ENCODE results near the gene SLCO6A1. TPM values are rescaled to one million over a fixed set of nuclear protein-coding genes. Genes with fewer than 3 reads are reported as not detected.

Gene SLCO6A1
- polyA plus RNA-seq, 1 donor, result 0.40 TPM

DNA sequence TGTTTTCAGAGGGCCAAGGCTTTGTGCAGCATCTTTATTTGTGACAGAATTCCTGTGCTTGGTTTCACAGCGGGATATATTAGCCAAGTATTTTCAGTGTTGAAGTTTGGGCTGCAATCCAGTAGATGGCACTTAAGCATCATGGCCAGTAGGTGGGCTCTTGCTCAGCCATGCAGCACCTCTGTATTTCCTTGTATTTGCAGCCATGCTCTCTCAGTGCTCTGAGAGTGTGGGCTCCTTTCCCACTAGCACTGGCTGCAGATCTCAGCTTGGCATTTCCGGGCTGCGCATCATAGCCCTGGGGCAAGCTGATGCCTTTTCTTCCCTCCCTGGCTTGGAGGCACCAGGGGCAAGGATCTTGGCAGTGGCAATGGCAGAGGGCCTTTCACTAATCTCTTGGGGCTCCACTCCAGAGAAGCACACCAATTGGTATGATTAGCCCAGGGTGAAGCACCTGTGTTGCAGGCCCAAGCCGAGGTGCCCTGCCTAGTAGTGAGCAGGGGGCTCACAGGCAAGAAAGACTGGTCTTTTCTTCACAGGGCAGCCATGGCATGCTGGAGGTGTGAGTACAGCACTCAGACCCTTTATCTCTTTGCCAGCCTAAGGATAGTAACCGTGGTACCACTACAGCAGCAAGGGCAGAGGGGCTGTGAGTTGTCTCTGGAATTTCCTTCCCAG is 48.3 kb downstream of the SLCO6A1 start:
- DNase-seq, result no peak

GRCh38 chr5:102433473-102433872 is 65.3 kb downstream of the SLCO6A1 start:
- no peak for DNase-seq

DNA sequence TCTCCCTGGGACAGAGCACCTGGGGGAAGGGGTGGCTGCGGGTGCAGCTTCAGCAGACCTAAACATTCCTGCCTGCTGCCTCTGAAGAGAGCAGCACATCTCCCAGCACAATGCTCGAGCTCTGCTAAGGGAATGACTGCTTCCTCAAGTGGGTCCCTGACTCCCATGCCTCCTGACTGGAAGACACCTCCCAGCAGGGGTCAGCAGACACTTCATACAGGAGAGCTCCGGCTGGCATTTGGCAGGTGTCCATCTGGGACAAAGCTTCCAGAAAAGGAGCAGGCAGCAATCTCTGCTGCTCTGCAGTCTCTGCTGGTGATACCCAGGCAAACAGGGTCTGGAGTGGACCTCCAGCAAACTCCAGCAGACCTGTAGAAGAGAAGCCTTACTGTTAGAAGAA is 77.2 kb downstream of the SLCO6A1 start:
- DNase-seq, result no peak

DNA sequence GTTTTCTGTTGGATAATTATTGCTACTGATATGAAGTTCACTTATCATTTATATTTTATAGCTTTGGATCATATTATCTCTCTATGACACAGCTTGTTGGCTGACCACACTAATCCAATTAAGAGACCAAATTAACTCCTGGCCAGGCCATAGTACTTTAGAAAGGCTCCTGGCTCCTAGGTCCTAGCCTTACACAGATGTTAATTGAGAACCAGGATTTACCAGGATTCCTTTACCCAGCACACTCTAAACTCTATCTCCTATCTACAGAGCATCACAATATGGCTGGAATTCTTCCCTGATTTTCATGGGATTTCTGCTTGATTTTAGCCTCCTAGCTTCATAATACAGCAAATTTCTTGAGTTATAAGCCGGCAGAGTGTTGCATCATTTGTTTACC is 80.3 kb downstream of the SLCO6A1 start:
- no peak for DNase-seq

- DNase-seq, result no peak
Measured at GRCh38 chr5:102414448-102414847, 84.4 kb downstream of the SLCO6A1 start.

DNA sequence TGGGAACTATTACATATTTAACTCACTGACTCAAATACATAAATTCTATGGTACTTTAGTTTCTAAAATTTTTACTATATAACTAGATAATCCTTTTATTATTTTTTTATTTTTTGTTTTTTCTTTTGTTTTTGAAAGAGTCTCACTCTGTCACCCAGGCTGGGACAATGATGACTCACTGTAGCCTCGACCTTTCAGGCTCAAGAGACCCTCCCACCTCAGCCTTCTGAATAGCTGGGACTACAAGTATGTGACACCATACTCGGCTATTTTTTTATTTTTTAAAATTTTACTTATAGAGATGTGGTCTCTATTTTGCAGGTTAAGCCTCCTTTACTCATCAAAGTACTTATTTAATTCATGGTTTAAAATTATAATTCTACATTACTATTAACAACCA is 110.6 kb downstream of the SLCO6A1 start:
- DNase-seq, result no peak

DNA sequence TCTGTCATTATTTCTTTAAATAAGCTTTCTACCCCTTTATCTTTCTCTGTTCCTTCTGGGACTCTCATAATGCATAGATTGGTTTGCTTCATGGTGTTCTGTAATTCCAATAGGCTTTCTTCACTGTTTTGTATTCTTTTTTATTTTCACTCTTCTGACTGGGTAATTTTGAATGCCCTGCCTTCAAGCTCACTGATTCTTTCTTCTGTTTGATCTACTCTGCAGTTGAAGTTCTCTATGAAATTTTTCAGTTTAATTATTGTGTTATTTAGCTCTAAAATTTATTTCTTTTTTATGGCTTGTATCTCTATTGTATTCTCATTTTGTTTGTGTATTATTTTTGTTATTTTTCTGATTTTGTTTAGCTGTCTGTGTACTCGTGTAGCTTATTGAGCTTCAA is 113.4 kb downstream of the SLCO6A1 start:
- no peak for DNase-seq

DNA sequence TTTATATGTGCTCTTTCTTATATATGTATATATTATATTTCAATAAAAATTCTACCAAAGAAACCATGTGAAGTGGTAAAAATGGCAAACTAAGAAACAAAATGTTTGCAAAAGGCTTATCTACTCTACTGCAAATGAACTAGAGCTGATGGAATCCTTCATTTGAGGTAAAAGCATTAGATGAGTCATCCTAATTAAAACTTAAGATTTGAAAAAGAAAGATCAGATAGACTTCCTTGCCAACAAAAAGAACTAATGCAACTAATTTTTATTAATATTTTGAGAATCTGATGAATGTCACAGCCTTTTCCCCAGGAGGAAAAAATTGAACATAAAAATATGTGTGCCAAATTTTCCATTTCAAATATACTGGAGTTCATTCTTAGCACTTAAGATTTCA is 118.6 kb downstream of the SLCO6A1 start:
- no peak for DNase-seq

DNA sequence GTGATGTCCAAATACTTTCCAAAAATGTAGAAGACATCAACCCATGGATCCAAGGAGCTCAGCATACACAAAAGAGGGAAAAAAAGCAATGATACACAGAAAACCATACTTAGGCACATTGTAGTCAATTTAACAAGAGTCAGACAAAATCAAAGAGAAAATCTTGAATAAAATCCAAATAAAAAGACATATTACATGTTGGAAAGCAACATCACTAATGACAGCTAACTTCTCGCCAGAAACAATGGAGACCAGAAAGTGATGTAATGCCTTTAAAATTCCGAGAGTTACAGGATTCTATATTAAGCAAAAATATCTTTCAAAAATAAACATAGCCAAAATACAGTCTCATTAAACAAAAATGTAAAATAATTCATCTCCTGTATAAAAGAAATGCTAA is 122.9 kb downstream of the SLCO6A1 start:
- DNase-seq, result no peak

GRCh38 chr5:102375272-102375671 is 123.5 kb downstream of the SLCO6A1 start:
- no peak for DNase-seq

GRCh38 chr5:102368392-102368791 is 130.4 kb downstream of the SLCO6A1 start:
- no peak for DNase-seq

DNA sequence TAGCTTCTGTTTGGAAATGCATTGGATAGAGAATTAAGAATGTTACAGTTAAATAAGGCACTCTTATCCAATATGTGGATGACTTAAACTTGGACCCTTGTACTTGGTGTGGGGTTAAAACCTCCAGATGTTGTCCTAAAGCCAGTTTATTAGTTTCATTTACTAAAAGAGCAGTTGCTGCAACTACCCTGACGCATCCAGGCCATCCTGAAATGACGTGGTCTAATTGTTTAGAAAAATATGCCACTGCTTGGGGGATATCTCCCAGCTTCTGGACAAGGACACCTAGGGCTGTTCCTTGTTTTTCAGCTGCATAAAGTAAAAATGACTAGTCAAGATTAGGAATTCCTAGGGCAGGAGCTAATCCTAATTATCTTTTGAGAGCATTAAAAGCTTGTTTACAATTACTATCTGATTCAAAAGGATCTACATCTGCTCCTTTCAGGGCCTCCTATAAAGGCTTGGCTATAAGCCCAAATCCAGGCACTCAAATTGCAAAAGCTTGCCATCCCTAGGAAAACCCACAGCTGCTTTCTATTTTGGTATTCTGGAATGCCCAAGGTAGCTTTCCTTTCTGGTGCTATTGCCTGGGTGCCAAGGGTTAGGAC is 157.0 kb downstream of the SLCO6A1 start:
- DNase-seq, result no peak

DNA sequence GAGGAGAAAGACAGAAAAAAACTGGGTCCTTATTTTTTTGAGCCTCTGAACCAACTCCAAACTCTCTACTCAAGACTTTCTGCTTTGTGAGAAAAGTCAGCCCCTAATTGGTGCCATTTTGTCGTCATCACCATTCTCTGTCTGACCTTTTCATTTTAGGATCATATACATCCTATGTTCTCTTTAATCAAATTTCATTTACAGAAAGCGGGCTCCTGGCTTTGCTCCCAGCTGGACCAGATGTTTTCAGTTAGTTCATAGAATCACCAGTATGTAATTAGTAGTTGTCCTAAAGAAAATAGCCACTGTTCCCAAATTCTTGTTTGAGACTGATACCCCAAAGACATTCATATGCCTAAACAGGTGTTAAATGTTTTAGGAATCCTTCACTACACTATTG is 174.1 kb downstream of the SLCO6A1 start:
- peak; percentile 8 for DNase-seq

Other genes with a start within 250 kb of the SLCO6A1 start
- 4.4 TPM for gene SLCO4C1, start 202.7 kb downstream of the SLCO6A1 start, polyA plus RNA-seq (ENCODE audit: insufficient read length)